CD4-positive, alpha-beta T cell (primary cell): ENCODE data around the gene LCN1. TPM values are rescaled to one million over a fixed set of nuclear protein-coding genes. Genes with fewer than 3 reads are reported as not detected.

Source experiments
- ATAC-seq: fragments of 200-7000 bp; cut with Tn5 transposase; one replicate; pipeline ENCODE4 v1.10.0; 2022; ENCODE audit warnings: mild to moderate bottlenecking; ENCODE audit not compliant: poor library complexity
- CTCF ChIA-PET: fragments of 350-600 bp; sonication (Branson Sonifier 250); formaldehyde crosslinking; loops from one replicate; lab custom pipeline; 2021; ENCODE audit warnings: antibody characterized with exemption, inconsistent platforms; lab: Charles Lee
- POLR2A ChIA-PET: fragments of 350-600 bp; sonication (Branson Sonifier 250); formaldehyde crosslinking; loops from one replicate; lab custom pipeline; 2021; ENCODE audit warnings: antibody characterized with exemption, inconsistent platforms; lab: Charles Lee
- DNase-seq, 14 experiments: peaks; one replicate each; pipeline ENCODE4 v3.0.0-alpha.2; 2013 to 2020; ENCODE audit warnings: mixed read lengths in 2 of 14
- H3K27ac ChIP-seq, 2 donors: one replicate each; pipeline versions ENCODE4 v1.5.1 to v1.7.0; 2013; ENCODE audit warnings: low read length in 2 of 2, low read depth in 1 of 2, mild to moderate bottlenecking in 1 of 2
- H3K27me3 ChIP-seq, 2 experiments: 1 replicate in 1 of 2; 2 replicates in 1 of 2; pipeline versions ENCODE4 v1.6.1 to v1.7.0; 2013; ENCODE audit warnings: low read length in 2 of 2, control low read depth in 1 of 2, mild to moderate bottlenecking in 1 of 2, moderate library complexity in 1 of 2; ENCODE audit not compliant: insufficient read depth in 2 of 2, control insufficient read depth in 1 of 2
- H3K36me3 ChIP-seq: one replicate; pipeline ENCODE4 v1.6.1; 2013; ENCODE audit warnings: low read length, control low read depth; ENCODE audit not compliant: insufficient read depth
- H3K4me1 ChIP-seq: one replicate; pipeline ENCODE4 v1.6.1; 2013; ENCODE audit warnings: low read length, control low read depth; ENCODE audit not compliant: insufficient read depth
- H3K4me3 ChIP-seq: one replicate; pipeline ENCODE4 v1.5.1; 2013; ENCODE audit warnings: mild to moderate bottlenecking, low read length, moderate library complexity
- H3K9me3 ChIP-seq, 2 experiments: 1 replicate in 1 of 2; 2 replicates in 1 of 2; pipeline versions ENCODE4 v1.6.1 to v1.7.0; 2013; ENCODE audit warnings: low read length in 2 of 2, mild to moderate bottlenecking in 2 of 2, control low read depth in 1 of 2, moderate library complexity in 1 of 2; ENCODE audit not compliant: control insufficient read depth in 1 of 2, insufficient read depth in 1 of 2
- H3K27ac Mint-ChIP-seq: one replicate; pipeline ENCODE4 v1.8.0; 2020; ENCODE audit warnings: mixed read lengths
- H3K27me3 Mint-ChIP-seq: one replicate; pipeline ENCODE4 v1.8.0; 2021; ENCODE audit warnings: mixed read lengths
- H3K36me3 Mint-ChIP-seq: one replicate; pipeline ENCODE4 v1.8.0; 2021; ENCODE audit warnings: low read depth, mixed read lengths
- H3K4me1 Mint-ChIP-seq: one replicate; pipeline ENCODE4 v1.8.0; 2021; ENCODE audit warnings: low read depth, mixed read lengths
- H3K4me3 Mint-ChIP-seq: one replicate; pipeline ENCODE4 v1.8.0; 2020; ENCODE audit warnings: mild to moderate bottlenecking, mixed read lengths
- H3K9me3 Mint-ChIP-seq: one replicate; pipeline ENCODE4 v1.8.0; 2020; ENCODE audit warnings: mixed read lengths
- intact Hi-C, 2 experiments: fragments of 100-400 bp; cut with DNase I in 1 of 2; cut with micrococcal nuclease in 1 of 2; formaldehyde crosslinking; loops; one replicate each; pipeline versions ENCODE4 v1.15.1 to v1.9.0; 2023 to 2025; cut with DNase I, micrococcal nuclease
- total RNA-seq, 174 experiments: library from RNA in 2 of 174; stranded (reverse) in 2 of 174; gene quantifications; one replicate each; pipeline ENCODE4 v1.2.3 and lab custom pipeline; 2021 to 2026
- TF ChIP-seq, protein P1 (sequence below): fragments of 200-600 bp; IDR thresholded peaks from one replicate; pipeline ENCODE4 v1.8.0; 2022; ENCODE audit warnings: antibody characterized with exemption, mild to moderate bottlenecking

The LCN1 gene
- total RNA-seq, 2 experiments from 2014 or later, result not detected

DNA sequence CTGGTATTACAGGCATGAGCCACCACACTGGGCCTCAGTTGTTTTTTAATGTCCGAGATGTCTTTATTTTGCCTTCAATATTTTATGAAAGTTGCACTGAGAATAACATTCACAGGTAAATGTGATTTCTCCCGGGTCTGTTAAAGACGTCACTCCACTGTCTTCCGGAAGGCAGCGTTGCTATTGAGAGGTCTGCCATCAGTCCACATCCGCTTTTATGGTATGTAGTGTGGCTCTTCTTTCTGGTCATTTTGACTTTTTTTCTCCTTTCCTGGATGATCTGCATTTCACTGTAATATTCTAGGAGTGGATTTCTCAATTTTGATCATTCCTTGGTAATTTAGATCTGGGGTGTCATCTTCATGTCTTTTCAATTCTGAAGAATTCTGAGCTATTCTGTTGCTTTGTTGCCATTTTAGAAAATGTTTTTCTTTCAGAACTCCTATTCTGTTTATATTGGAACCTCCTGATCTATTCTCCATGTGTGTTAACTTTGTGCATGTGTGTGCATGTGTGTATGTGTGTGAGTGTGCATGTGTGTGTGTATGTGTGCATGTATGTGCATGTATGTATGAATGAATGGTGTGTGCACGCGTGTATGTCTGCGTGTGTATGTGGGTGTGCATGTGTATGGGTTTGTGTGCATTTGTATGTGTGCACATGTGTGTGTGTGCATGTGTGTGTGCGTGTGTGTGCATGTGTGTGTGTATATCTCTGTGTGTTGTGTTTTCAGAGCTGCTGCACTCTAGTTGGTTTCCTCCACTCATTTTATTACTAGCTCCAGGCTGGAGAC lies 1.9 kb upstream of the LCN1 start:
- H3K27me3 ChIP-seq, result peaks cover 4 to 5% of the 10 kb centered on the region in 2 experiments
- Mint-ChIP-seq H3K9me3 (no peaks in the 10 kb centered on the region), H3K27me3 (peaks cover 14% of the 10 kb centered on the region), H3K4me3 (no peak overlapping the region), H3K36me3 (no peaks in the 10 kb centered on the region), H3K4me1 (no peaks in the 10 kb centered on the region), H3K27ac (no peak overlapping the region)
- no peaks in the 10 kb centered on the region for H3K9me3 ChIP-seq
- TF ChIP-seq, protein P1, sequence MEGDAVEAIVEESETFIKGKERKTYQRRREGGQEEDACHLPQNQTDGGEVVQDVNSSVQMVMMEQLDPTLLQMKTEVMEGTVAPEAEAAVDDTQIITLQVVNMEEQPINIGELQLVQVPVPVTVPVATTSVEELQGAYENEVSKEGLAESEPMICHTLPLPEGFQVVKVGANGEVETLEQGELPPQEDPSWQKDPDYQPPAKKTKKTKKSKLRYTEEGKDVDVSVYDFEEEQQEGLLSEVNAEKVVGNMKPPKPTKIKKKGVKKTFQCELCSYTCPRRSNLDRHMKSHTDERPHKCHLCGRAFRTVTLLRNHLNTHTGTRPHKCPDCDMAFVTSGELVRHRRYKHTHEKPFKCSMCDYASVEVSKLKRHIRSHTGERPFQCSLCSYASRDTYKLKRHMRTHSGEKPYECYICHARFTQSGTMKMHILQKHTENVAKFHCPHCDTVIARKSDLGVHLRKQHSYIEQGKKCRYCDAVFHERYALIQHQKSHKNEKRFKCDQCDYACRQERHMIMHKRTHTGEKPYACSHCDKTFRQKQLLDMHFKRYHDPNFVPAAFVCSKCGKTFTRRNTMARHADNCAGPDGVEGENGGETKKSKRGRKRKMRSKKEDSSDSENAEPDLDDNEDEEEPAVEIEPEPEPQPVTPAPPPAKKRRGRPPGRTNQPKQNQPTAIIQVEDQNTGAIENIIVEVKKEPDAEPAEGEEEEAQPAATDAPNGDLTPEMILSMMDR, result no peak
- no peak for DNase-seq
- no peaks in the 10 kb centered on the region for H3K36me3 ChIP-seq
- ChIA-PET CTCF (interaction anchor here (0.6 kb wide), 1 partner anchor 20 kb away, joined by 3 read pairs; no protein-coding TSS in a partner anchor), POLR2A (no interaction called here)
- peaks cover 4% of the 10 kb centered on the region for H3K4me1 ChIP-seq
- intact Hi-C loops, result no loop called here
- no peak overlapping the region for H3K27ac ChIP-seq
- no peak for ATAC-seq
- H3K4me3 ChIP-seq, result no peak overlapping the region

DNA sequence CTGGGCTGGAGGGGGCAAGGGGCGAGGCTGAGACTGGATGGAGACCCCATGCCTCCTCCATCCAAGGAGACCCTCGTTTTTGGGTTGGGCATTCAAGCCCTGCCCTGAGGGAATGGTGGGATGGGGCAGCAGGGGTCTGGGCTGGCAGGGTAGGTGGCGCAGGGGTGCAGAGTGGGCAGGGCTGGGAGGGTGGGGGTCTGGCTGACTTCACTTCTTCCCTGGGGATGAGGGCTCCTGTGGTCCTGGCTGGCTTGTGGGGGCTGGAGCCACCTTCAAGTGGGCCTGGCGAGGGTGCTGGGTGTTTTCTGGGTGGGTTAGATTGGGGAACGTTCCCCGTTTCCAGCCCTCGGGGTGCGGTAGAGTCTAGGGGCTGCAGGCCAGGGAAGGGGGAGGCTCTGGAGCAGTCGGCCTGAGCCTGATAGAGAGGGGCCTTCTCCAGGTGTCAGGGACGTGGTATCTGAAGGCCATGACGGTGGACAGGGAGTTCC lies 412 bp downstream of the LCN1 start:
- Mint-ChIP-seq H3K9me3 (no peaks in the 10 kb centered on the region), H3K4me3 (no peak overlapping the region), H3K4me1 (no peaks in the 10 kb centered on the region), H3K27me3 (peaks cover 13% of the 10 kb centered on the region), H3K27ac (no peak overlapping the region), H3K36me3 (no peaks in the 10 kb centered on the region)
- CTCF ChIA-PET, result no interaction called here
- H3K4me1 ChIP-seq, result no peaks in the 10 kb centered on the region
- H3K9me3 ChIP-seq, result peaks cover 0 to 2% of the 10 kb centered on the region in 2 experiments
- H3K36me3 ChIP-seq, result no peaks in the 10 kb centered on the region
- H3K4me3 ChIP-seq, result no peak overlapping the region
- peaks cover 2 to 5% of the 10 kb centered on the region in 2 experiments for H3K27me3 ChIP-seq
- DNase-seq, result no peak
- H3K27ac ChIP-seq, result no peak overlapping the region
- no peak for ATAC-seq
- TF ChIP-seq, protein P1, result no peak
- POLR2A ChIA-PET, result no interaction called here
- intact Hi-C loops, result no loop called here

DNA sequence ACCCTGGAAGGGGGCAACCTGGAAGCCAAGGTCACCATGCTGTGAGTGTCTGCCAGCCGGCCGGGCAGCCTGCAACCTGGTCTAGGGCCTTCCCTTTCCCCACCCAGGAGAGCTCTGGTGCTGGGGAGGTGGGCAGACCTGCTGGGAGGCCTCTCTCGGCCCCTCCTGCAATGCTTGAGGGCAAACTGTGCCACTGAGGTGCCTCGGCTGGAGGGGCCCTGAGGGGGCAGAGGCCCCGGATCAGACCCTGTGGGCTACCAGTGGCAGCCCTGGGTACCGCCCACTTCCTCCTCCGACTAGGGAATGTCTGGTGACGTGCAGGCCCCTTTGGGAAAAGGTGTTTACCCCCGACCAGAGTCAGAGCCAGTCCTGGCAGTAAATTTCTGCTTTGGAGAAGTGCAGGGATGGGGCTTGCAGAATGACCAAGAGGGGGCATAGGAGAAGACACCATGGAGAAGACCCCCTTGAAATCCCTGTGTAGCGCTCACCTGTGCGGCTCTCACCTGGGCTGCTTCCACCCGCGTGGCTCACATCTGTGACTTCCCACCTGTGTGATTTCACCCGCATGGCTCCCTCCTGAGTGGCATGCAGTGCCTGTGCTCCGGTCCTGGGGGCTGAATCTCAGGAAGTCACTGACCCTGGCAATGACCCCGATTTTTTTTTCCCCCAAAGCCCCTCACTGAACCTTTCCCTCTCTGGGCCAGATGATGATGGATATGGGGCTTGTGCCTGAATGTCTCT lies 1.1 kb downstream of the LCN1 start:
- H3K27ac ChIP-seq, result no peak overlapping the region
- intact Hi-C loops, result no loop called here
- ATAC-seq (no peak), DNase-seq (no peak)
- Mint-ChIP-seq H3K27me3 (peaks cover 10% of the 10 kb centered on the region), H3K27ac (no peak overlapping the region), H3K36me3 (no peaks in the 10 kb centered on the region), H3K9me3 (no peaks in the 10 kb centered on the region), H3K4me3 (no peak overlapping the region), H3K4me1 (no peaks in the 10 kb centered on the region)
- TF ChIP-seq, protein P1, result no peak
- ChIA-PET POLR2A (no interaction called here), CTCF (no interaction called here)
- H3K4me1 ChIP-seq, result no peaks in the 10 kb centered on the region
- H3K27me3 ChIP-seq, result peaks cover 2 to 5% of the 10 kb centered on the region in 2 experiments
- no peaks in the 10 kb centered on the region for H3K36me3 ChIP-seq
- peaks cover 0 to 9% of the 10 kb centered on the region in 2 experiments for H3K9me3 ChIP-seq
- no peak overlapping the region for H3K4me3 ChIP-seq
